T-cell (primary cell): ENCODE results near the gene KPNA6. TPM values are rescaled to one million over a fixed set of nuclear protein-coding genes. Genes with fewer than 3 reads are reported as not detected.
"Not testable (repeated sequence)": the region's sequence is repeated elsewhere in the genome, so short reads cannot be mapped to it uniquely, and the experiment has no call there.

Experiments
- ATAC-seq, 4 experiments: fragments of 200-7000 bp in 3 of 4; fragments of 150-1000 bp in 1 of 4; cut with Tn5 transposase; replicated peaks in 1 of 4; 1 replicate in 3 of 4; 2 replicates in 1 of 4; pipeline ENCODE4 v1.10.0; 2021; ENCODE audit warnings: moderate library complexity in 3 of 4, mild to moderate bottlenecking in 2 of 4, moderate number of reproducible peaks in 1 of 4
- CTCF ChIA-PET, 2 donors: fragments of 300-600 bp; sonication (Branson Sonifier 250); formaldehyde crosslinking; loops; one replicate each; lab custom pipeline; 2022; ENCODE audit warnings: antibody characterized with exemption in 2 of 2; lab: Charles Lee
- POLR2A ChIA-PET, 2 donors: fragments of 300-600 bp; sonication (Branson Sonifier 250); formaldehyde crosslinking; loops; one replicate each; lab custom pipeline; 2022; ENCODE audit warnings: antibody characterized with exemption in 2 of 2; lab: Charles Lee
- DNase-seq, 35 experiments: peaks; one replicate each; pipeline versions ENCODE4 v3.0.0 to v3.0.0-alpha.2; 2013 to 2023
- H3K27ac ChIP-seq: one replicate; pipeline ENCODE4 v1.5.1; 2013; ENCODE audit warnings: low read length
- H3K27me3 ChIP-seq, 2 experiments: replicated peaks in 1 of 2; 1 replicate in 1 of 2; 2 replicates in 1 of 2; pipeline versions ENCODE4 v1.6.1 to v1.7.0; 2013; ENCODE audit warnings: low read length in 1 of 2, mixed read lengths in 1 of 2; ENCODE audit not compliant: control insufficient read depth in 2 of 2, insufficient read depth in 2 of 2; ENCODE audit errors: extremely low read depth in 1 of 2
- H3K36me3 ChIP-seq, 2 donors: 1 replicate in 1 of 2; 2 replicates in 1 of 2; pipeline versions ENCODE4 v1.6.1 to v1.7.0; 2013; ENCODE audit warnings: low read length in 1 of 2; ENCODE audit not compliant: control insufficient read depth in 2 of 2, insufficient read depth in 1 of 2; ENCODE audit errors: extremely low read depth in 1 of 2
- H3K4me1 ChIP-seq, 2 experiments: 1 replicate in 1 of 2; 2 replicates in 1 of 2; pipeline versions ENCODE4 v1.6.1 to v1.7.0; 2013; ENCODE audit warnings: low read length in 2 of 2, mixed read lengths in 1 of 2; ENCODE audit not compliant: insufficient read depth in 2 of 2, control insufficient read depth in 1 of 2; ENCODE audit errors: extremely low read depth in 1 of 2
- H3K4me3 ChIP-seq, 2 donors: 1 replicate in 1 of 2; 2 replicates in 1 of 2; pipeline versions ENCODE4 v1.5.1 to v1.7.0; 2013; ENCODE audit warnings: mild to moderate bottlenecking in 2 of 2, low read length in 1 of 2, moderate library complexity in 1 of 2; ENCODE audit not compliant: control insufficient read depth in 1 of 2; ENCODE audit errors: extremely low read depth in 1 of 2
- H3K9me3 ChIP-seq: 2 replicates; pipeline ENCODE4 v1.7.0; 2013
- H3K27ac Mint-ChIP-seq, 2 donors: one replicate each; pipeline ENCODE4 v1.8.0; 2020 to 2021; ENCODE audit warnings: mild to moderate bottlenecking in 2 of 2, mixed read lengths in 2 of 2
- H3K27me3 Mint-ChIP-seq, 2 donors: one replicate each; pipeline ENCODE4 v1.8.0; 2021 to 2022; ENCODE audit warnings: mixed read lengths in 2 of 2
- H3K36me3 Mint-ChIP-seq: one replicate; pipeline ENCODE4 v1.8.0; 2021; ENCODE audit warnings: mixed read lengths
- H3K4me1 Mint-ChIP-seq, 3 donors: one replicate each; pipeline ENCODE4 v1.8.0; 2020 to 2022; ENCODE audit warnings: mixed read lengths in 3 of 3, mild to moderate bottlenecking in 1 of 3
- H3K4me3 Mint-ChIP-seq, 3 donors: one replicate each; pipeline ENCODE4 v1.8.0; 2020 to 2022; ENCODE audit warnings: mild to moderate bottlenecking in 3 of 3, mixed read lengths in 3 of 3, moderate library complexity in 3 of 3
- H3K9me3 Mint-ChIP-seq, 3 donors: one replicate each; pipeline ENCODE4 v1.8.0; 2020 to 2022; ENCODE audit warnings: mixed read lengths in 3 of 3
- WGBS: methylation state at CpG from one replicate; pipeline ENCODE4 v1.1.5; 2013; ENCODE audit warnings: missing lambda C conversion rate; ENCODE audit not compliant: insufficient coverage; 5-methylcytosine and 5-hydroxymethylcytosine counted together
- total RNA-seq, 35 experiments: library from RNA in 6 of 35; stranded (reverse) in 6 of 35; fragments of 120-200 nt in 1 of 35; gene quantifications; one replicate each; pipeline versions ENCODE4 v1.2.1 to v1.2.4 and lab custom pipeline; 2013 to 2026

KPNA6 gene
- total RNA-seq, 5 donors from 2014 or later (not counting 1 experiment from before 2014, with no cell fraction given) = 46.2 to 53.6 (median 52.3) TPM

DNA sequence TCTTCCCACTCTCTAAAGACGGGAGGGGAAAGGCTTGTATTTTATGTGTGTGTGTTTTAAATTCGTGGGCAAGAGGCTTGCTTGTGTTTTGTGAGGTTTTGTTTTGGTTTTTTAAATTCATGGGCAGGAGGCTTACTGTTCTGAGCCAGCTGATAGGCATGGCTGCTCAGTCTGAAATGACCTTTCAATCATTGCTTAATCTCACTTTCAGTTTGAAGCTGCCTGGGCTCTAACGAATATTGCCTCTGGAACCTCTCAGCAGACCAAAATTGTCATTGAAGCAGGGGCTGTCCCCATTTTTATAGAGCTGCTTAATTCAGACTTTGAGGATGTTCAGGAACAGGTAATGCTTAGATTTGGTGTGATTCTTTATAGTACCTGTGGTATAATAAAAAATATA, 51.3 kb downstream of the KPNA6 start:
- no peak overlapping the region for H3K27ac Mint-ChIP-seq
- WGBS = 20% methylated on average over 1 of the region's 3 CpGs
- ATAC-seq = no peak

DNA sequence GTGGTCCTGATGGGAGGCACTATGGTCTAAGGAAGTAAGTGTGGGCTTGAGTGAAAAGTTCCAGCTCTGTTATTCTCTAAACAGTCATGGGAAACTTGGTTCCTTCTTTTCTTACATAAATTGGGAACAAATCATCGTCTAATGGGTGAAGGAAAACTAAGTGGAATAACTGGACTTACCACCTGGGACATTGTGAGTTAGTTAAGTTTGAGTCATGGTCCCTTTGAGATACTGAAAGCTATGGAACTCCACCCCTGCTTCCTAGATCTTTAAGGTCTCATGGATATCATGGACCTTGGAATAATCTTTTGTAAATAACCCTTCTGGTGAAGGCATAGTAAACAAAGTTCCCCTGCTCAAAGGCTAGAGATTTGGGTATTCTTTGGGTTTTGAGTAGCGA, 55.5 kb downstream of the KPNA6 start:
- Histone ChIP-seq H3K9me3 (no peaks in the 10 kb centered on the region), H3K27ac (no peak overlapping the region), H3K4me1 (no peaks in the 10 kb centered on the region), H3K27me3 (no peaks in the 10 kb centered on the region), H3K36me3 (peaks cover 17 to 84% of the 10 kb centered on the region in 2 donors), H3K4me3 (no peak overlapping the region)
- no peaks in the 10 kb centered on the region for H3K27me3 Mint-ChIP-seq
- no peak overlapping the region for H3K4me3 Mint-ChIP-seq
- no peaks in the 10 kb centered on the region for H3K4me1 Mint-ChIP-seq
- CTCF ChIA-PET = no interaction called here
- POLR2A ChIA-PET = interaction anchor here in 1 of 2 donors (0.6 kb wide), 1 partner anchor 120 kb away, joined by 3 read pairs; no protein-coding TSS in a partner anchor
- H3K27ac Mint-ChIP-seq = no peak overlapping the region
- no peak for ATAC-seq
- no peak for DNase-seq
- no peaks in the 10 kb centered on the region for H3K9me3 Mint-ChIP-seq
- no CpG with 5 or more reads among the region's 2 CpGs for WGBS
- peaks cover 56% of the 10 kb centered on the region for H3K36me3 Mint-ChIP-seq

More for the DNA sequence above, 51.3 kb downstream of the KPNA6 start:
- Histone ChIP-seq H3K27me3 (no peaks in the 10 kb centered on the region), H3K4me1 (no peaks in the 10 kb centered on the region), H3K4me3 (no peak overlapping the region), H3K27ac (no peak overlapping the region), H3K9me3 (no peaks in the 10 kb centered on the region), H3K36me3 (peaks cover 25 to 76% of the 10 kb centered on the region in 2 donors)
- Mint-ChIP-seq H3K36me3 (peaks cover 67% of the 10 kb centered on the region), H3K4me3 (no peak overlapping the region), H3K4me1 (peaks cover 0 to 2% (median 0%) of the 10 kb centered on the region in 3 donors), H3K9me3 (no peaks in the 10 kb centered on the region), H3K27me3 (no peaks in the 10 kb centered on the region)
- POLR2A ChIA-PET = no interaction called here
- CTCF ChIA-PET = no interaction called here
- no peak for DNase-seq

DNA sequence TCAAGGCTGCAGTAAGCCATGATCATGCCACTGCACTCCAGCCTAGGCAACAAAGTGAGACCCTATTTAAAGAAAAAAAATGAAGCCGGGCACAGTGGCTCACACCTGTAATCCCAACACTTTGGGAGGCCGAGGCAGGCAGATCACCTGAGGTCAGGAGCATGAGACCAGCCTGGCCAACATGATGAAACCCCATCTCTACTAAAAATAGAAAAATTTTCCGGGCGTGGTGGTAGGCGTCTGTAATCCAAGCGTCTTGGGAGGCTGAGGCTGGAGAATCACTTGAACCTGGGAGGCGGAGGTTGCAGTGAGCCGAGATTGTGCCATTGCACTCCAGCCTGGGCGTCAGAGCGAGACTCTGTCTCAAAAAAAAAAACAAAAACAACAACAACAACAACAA, 57.8 kb downstream of the KPNA6 start:
- WGBS = 100% methylated on average over 1 of the region's 10 CpGs
- H3K27me3 ChIP-seq, H3K27ac Mint-ChIP-seq, H3K4me1 Mint-ChIP-seq, H3K27me3 Mint-ChIP-seq, DNase-seq, H3K27ac ChIP-seq, ATAC-seq, H3K9me3 ChIP-seq, CTCF ChIA-PET, H3K9me3 Mint-ChIP-seq, H3K4me3 Mint-ChIP-seq, POLR2A ChIA-PET, H3K4me1 ChIP-seq, H3K4me3 ChIP-seq: not testable (repeated sequence)
- peaks cover 56% of the 10 kb centered on the region for H3K36me3 Mint-ChIP-seq
- peaks cover 19 to 83% of the 10 kb centered on the region in 2 donors for H3K36me3 ChIP-seq

DNA sequence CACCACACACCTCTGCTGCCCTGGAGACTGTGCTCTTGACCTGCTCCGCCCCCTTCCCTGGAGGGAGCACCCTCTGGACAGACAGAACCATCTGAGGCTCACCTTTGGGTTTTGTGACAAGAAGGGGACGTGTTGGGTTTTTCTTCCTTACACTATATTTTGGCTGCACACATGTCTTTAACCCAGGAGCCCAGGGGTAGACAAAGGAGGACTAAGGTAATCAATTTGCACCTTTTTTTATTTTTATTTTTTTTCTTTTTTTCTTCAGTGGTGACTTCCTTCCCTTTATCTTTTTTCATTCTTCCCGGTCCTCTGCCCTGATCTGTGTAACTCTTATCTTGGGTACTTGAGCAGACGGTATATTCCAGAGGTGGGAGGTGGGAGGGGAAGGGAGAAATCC, 63.1 kb downstream of the KPNA6 start:
- DNase-seq (no peak), ATAC-seq (no peak)
- no peak overlapping the region for H3K4me3 ChIP-seq
- no CpG with 5 or more reads among the region's 4 CpGs for WGBS
- H3K9me3 Mint-ChIP-seq = no peaks in the 10 kb centered on the region
- H3K27me3 ChIP-seq = no peaks in the 10 kb centered on the region
- H3K36me3 ChIP-seq = peaks cover 18 to 67% of the 10 kb centered on the region in 2 donors
- H3K4me3 Mint-ChIP-seq = no peak overlapping the region
- ChIA-PET CTCF (no interaction called here), POLR2A (no interaction called here)
- H3K4me1 ChIP-seq = peaks cover 3 to 10% of the 10 kb centered on the region in 2 experiments
- no peaks in the 10 kb centered on the region for H3K27me3 Mint-ChIP-seq
- peaks cover 12 to 13% (median 12%) of the 10 kb centered on the region in 3 donors for H3K4me1 Mint-ChIP-seq
- H3K9me3 ChIP-seq = no peaks in the 10 kb centered on the region
- no peak overlapping the region for H3K27ac Mint-ChIP-seq
- H3K36me3 Mint-ChIP-seq = peaks cover 55% of the 10 kb centered on the region
- H3K27ac ChIP-seq = no peak overlapping the region

DNA sequence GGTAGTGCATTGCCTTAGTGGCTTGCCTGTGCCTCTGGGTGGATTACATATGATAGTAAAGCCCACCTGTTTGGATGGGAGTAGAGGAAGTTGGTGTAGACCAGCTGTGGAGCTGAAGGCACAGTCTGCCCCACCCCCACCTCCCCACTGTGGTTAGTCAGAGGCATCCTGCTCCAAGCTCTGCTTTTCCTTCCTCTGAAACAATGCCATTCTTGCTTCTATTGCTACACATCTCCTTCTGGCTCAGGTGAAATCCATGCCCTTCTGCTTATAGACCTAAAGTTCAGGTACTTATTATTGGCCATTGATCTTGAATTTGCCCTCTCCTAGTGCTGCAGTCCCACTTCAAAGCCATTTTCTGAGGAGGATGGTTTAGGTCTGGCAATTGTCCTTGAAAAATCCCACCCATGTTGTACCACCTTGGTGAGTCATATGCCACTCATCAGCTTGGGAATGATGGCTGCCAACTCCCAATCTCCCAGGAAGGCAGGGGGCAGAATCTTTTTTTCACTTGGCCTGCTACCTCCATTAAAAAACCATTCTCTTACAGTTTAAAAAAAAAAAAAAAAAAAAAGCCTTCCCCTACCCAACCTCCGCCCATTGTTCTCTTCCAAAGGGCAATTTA, 64.9 kb downstream of the KPNA6 start:
- peaks cover 3 to 10% of the 10 kb centered on the region in 2 experiments for H3K4me1 ChIP-seq
- H3K9me3 Mint-ChIP-seq = no peaks in the 10 kb centered on the region
- no peak overlapping the region for H3K4me3 ChIP-seq
- ChIA-PET POLR2A (interaction anchor here (0.6 kb wide), 4 partner anchors 11 to 604 kb away, joined by 3 to 9 read pairs (median 4); no protein-coding TSS in a partner anchor), CTCF (interaction anchor here in 1 of 2 donors (0.7 kb wide), 2 partner anchors 61 to 193 kb away, joined by 3 to 4 read pairs; no protein-coding TSS in a partner anchor)
- no peaks in the 10 kb centered on the region for H3K27me3 Mint-ChIP-seq
- WGBS = no CpG with 5 or more reads among the region's 1 CpG
- H3K36me3 ChIP-seq = peaks cover 18 to 54% of the 10 kb centered on the region in 2 donors
- no peak overlapping the region for H3K27ac ChIP-seq
- H3K27ac Mint-ChIP-seq = peak overlapping the region in 1 of 2 donors; percentile 21
- H3K27me3 ChIP-seq = no peaks in the 10 kb centered on the region
- H3K4me1 Mint-ChIP-seq = peaks cover 12 to 13% (median 12%) of the 10 kb centered on the region in 3 donors
- no peaks in the 10 kb centered on the region for H3K9me3 ChIP-seq
- H3K4me3 Mint-ChIP-seq = no peak overlapping the region
- DNase-seq = no peak
- H3K36me3 Mint-ChIP-seq = peaks cover 47% of the 10 kb centered on the region
- ATAC-seq = no peak

DNA sequence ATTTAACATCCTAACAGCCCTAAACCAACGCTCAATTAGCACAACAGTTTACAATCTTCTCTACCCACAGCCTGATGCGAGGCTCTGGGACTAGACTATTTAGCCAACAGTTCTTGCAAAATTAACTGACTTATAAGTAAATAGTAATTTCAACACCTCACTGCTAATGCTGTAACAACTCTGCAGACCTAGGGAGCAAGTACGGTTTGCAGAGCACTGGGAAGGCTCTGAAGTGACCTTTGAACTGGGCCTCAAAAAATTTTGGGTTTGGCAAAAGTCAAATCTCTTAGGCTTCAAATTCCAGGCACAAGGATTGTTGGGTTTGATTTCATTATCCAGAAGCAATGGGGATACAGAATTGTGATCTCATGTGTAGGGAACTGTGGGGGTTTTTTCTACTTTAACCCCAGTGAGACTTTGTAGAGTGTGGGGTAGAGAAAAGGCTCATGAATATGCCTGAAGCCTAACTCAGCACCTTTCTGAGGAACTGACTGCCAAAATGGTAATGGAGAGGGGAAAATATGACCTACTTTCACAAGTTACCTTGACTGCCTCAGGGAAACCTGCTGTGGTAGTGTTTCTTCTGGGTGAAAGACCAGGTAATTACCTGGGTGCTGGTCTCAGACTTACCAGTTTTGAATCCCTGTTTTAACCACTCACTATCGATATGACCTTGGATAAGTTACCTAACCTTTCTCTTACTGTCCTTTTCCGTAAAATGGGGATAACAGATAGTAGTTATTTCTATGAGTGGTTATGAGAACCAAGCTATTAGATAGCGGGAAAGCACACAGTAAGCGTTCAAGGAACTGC, 70.7 kb downstream of the KPNA6 start:
- Mint-ChIP-seq H3K4me1 (peaks cover 31 to 37% (median 32%) of the 10 kb centered on the region in 3 donors), H3K27me3 (no peaks in the 10 kb centered on the region), H3K4me3 (peak overlapping the region; percentile 87 to 93 (median 90)), H3K36me3 (peaks cover 18% of the 10 kb centered on the region), H3K9me3 (no peaks in the 10 kb centered on the region), H3K27ac (peak overlapping the region; percentile 94 to 95)
- Histone ChIP-seq H3K4me3 (peak overlapping the region in 1 of 2 donors; percentile 91), H3K27ac (peak overlapping the region; percentile 65), H3K9me3 (no peaks in the 10 kb centered on the region), H3K27me3 (no peaks in the 10 kb centered on the region), H3K4me1 (peaks cover 7 to 35% of the 10 kb centered on the region in 2 experiments), H3K36me3 (peaks cover 4 to 15% of the 10 kb centered on the region in 2 donors)
- no peak for DNase-seq
- ChIA-PET POLR2A (interaction anchor here (0.6 to 1.0 kb wide), 4 partner anchors 70 to 158 kb away, joined by 3 to 17 read pairs (median 4); partner anchors contain the start of genes KPNA6 (in 1 of the 2) and MARCKSL1 (in 1 of the 2)), CTCF (no interaction called here)
- no peak for ATAC-seq
- 73% methylated on average over 3 of the region's 7 CpGs for WGBS
